Spleen (tissue), 11 donors: ENCODE measurements around the gene PNMA1. TPM values are rescaled to one million over a fixed set of nuclear protein-coding genes. Genes with fewer than 3 reads are reported as not detected.

Experiments used
- DNase-seq: peaks from one replicate; pipeline ENCODE4 v3.0.0-alpha.2; 2020
- H3K27ac ChIP-seq, 8 donors: fragments of 200-600 bp; sonication (generic) in 7 of 8; 1 replicate in 4 of 8; 2 replicates in 4 of 8; pipeline versions ENCODE4 v1.5.0 to v1.8.0; 2016 to 2021; ENCODE audit warnings: inconsistent platforms in 4 of 8, mild to moderate bottlenecking in 4 of 8, moderate library complexity in 1 of 8
- H3K27me3 ChIP-seq, 7 donors: fragments of 200-600 bp; sonication (generic) in 6 of 7; replicated peaks in 1 of 7; 1 replicate in 4 of 7; 2 replicates in 3 of 7; pipeline versions ENCODE4 v1.5.0 to v1.8.0; 2016 to 2021; ENCODE audit warnings: inconsistent platforms in 3 of 7, mild to moderate bottlenecking in 1 of 7
- H3K36me3 ChIP-seq, 6 donors: fragments of 200-600 bp; sonication (generic) in 5 of 6; 1 replicate in 4 of 6; 2 replicates in 2 of 6; pipeline versions ENCODE4 v1.5.0 to v1.8.0; 2016 to 2021; ENCODE audit warnings: inconsistent platforms in 2 of 6
- H3K4me1 ChIP-seq, 6 donors: fragments of 200-600 bp; sonication (generic) in 5 of 6; 1 replicate in 3 of 6; 2 replicates in 3 of 6; pipeline versions ENCODE4 v1.5.0 to v1.8.0; 2016 to 2021; ENCODE audit warnings: inconsistent platforms in 3 of 6
- H3K4me3 ChIP-seq, 8 donors: fragments of 200-600 bp; sonication (generic) in 7 of 8; 1 replicate in 4 of 8; 2 replicates in 4 of 8; pipeline versions ENCODE4 v1.5.0 to v1.8.0; 2016 to 2021; ENCODE audit warnings: inconsistent platforms in 4 of 8, mild to moderate bottlenecking in 4 of 8, moderate library complexity in 2 of 8
- H3K9me3 ChIP-seq, 8 donors: fragments of 200-600 bp; sonication (generic) in 7 of 8; 1 replicate in 4 of 8; 2 replicates in 4 of 8; pipeline versions ENCODE4 v1.5.0 to v1.8.0; 2016 to 2021; ENCODE audit warnings: inconsistent platforms in 4 of 8
- CTCF ChIP-seq, 11 experiments: fragments of 200-600 bp in 7 of 11; fragments of 450-650 bp in 4 of 11; sonication (generic) in 4 of 11; IDR thresholded peaks in 8 of 11; conservative IDR thresholded peaks in 3 of 11; 1 replicate in 7 of 11; 2 replicates in 4 of 11; pipeline versions ENCODE4 v1.4.0 to v1.8.0; 2016 to 2021; ENCODE audit warnings: antibody characterized with exemption in 11 of 11, inconsistent platforms in 4 of 11, mild to moderate bottlenecking in 1 of 11
- POLR2A ChIP-seq, 3 donors: fragments of 450-650 bp; IDR thresholded peaks; one replicate each; pipeline ENCODE4 v1.5.1; 2017; ENCODE audit warnings: antibody characterized with exemption in 3 of 3, mild to moderate bottlenecking in 1 of 3
- POLR2AphosphoS5 ChIP-seq, 3 donors: sonication (generic); formaldehyde crosslinking; IDR thresholded peaks; one replicate each; pipeline ENCODE4 v1.5.1; 2017; ENCODE audit warnings: antibody characterized with exemption in 3 of 3
- WGBS, 5 donors: extraction: QIAGEN DNeasy Blood & Tissue Kit in 3 of 5; methylation state at CpG; one replicate each; pipeline versions ENCODE4 v1.1.5 to v1.1.7; 2013 to 2018; 5-methylcytosine and 5-hydroxymethylcytosine counted together
- intact Hi-C: fragments of 100-400 bp; cut with DNase I; formaldehyde crosslinking; loops from one replicate; pipeline ENCODE4 v1.15.0; 2023; ENCODE audit warnings: low total_unique reads
- polyA plus RNA-seq, 3 donors: library from polyadenylated mRNA; stranded (reverse); fragments of 200-250 nt; gene quantifications; one replicate each; pipeline ENCODE4 v1.2.1, GENCODE V29; 2013
- total RNA-seq, 7 donors: library from RNA; depleted of rRNA in 3 of 7; stranded (reverse); fragments of >200 nt in 3 of 7; fragmentation: NEBNext Ultra II Directional in 4 of 7; extraction: Animal tissue kit (Norgen Biotek cat#: 25700) in 4 of 7; gene quantifications; one replicate each; pipeline versions ENCODE4 v1.1.0 to v1.2.1, GENCODE V29; 2016 to 2021
- donor health status: healthy with polysubstance abuse.
- donor health status: DM: no; HTN: no; CAD: no; lungs with moderate emphysema.
- donor health status: DM: no; HTN: no; CAD: no.
- donor health status: Bipolar disorder and iron deficiency.
- donor health status: healthy.
- donor health status: DM: no; HTN: no; CAD: no.
- donor health status: DM: yes; HTN: yes; CAD: no.

Gene PNMA1
- total and polyA plus RNA-seq, 10 donors, result 13.1 to 31.8 (median 22.2) TPM

DNA sequence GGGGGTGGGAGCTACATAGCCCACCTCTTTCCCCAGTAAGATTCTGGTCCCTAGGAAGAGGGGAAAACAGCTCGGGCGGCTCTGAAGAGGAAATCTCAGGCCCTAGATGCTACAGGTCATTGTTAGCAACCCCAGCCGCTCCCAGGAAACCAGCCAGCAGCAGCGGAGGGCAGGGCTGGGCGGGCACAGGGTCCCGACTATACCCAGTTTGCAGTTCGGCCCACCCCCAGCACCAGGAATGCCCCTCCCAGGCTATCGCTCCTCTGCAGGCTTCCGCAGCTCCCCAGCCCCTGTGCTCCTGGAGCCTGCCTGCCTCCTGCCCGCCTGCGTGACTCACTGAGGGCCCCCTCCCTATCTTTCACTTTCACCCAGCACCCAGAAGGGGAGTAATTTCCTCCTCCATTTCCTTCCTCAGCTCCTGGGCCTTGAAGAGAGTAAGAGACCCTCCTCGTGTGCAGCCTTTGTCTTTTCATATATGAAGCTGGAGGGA, 27.2 kb upstream of the PNMA1 start:
- intact Hi-C loops, result no loop called here
- 0 to 2% (median 0%) methylated on average over 9 to 12 of the region's 12 CpGs for WGBS, 5 donors
- Histone ChIP-seq H3K4me3 (peak overlapping the region in 7 of 8 donors; percentile 7 to 64 (median 24)), H3K27ac (peak overlapping the region; percentile 30 to 97 (median 84)), H3K9me3 (no peaks in the 10 kb centered on the region), H3K4me1 (peaks cover 70 to 85% (median 81%) of the 10 kb centered on the region in 6 donors), H3K27me3 (no peaks in the 10 kb centered on the region), H3K36me3 (peaks cover 0 to 42% (median 34%) of the 10 kb centered on the region in 6 donors)
- peak; percentile 90 for DNase-seq
- peak in 2 of 11 experiments; percentile 15 to 16 for TF ChIP-seq CTCF (IDR thresholded peaks at IDR 0.05 in 8 of 11, conservative IDR thresholded peaks at IDR 0.05 in 3 of 11)
- TF ChIP-seq POLR2AphosphoS5 (IDR thresholded peaks at IDR 0.05), result peak; percentile 85 to 90 (median 90)
- TF ChIP-seq POLR2A (IDR thresholded peaks at IDR 0.05), result no peak

DNA sequence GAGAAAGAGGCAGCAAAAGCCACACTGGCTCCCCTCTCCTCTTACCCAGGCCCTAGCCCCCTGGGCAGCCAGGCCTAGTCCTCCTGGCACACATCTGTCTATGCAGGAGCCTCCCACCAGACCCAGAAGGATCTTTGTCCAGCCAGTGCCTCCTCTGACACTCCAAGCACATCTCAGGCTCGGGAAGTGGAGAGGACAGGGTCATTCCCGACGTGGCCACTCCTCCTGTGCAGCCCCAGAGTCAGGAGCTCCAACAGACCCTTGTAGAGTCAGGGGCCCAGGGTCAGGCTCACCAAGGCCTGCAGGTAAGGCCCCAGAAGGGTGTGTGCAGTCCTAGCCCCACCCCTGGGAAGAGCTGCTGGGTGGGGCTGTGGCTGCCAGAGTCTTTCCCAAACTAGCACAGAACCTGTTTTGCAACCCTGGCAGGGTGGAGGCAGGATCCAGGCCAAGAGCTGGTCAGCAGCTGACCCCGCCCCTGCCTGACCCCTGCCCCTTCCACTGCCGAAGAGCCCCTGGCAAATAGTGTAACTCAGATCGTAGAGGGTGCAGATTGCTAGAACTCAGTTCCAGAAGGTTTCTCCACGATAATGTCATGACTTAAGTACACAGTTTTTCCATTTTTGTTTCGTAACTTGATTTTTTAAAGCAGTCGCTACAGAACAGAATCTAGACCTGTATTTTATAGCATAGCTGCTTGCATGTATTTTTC, 26.6 kb upstream of the PNMA1 start:
- Histone ChIP-seq H3K36me3 (peaks cover 0 to 48% (median 40%) of the 10 kb centered on the region in 6 donors), H3K4me1 (peaks cover 64 to 78% (median 74%) of the 10 kb centered on the region in 6 donors), H3K9me3 (no peaks in the 10 kb centered on the region), H3K27me3 (no peaks in the 10 kb centered on the region), H3K27ac (peak overlapping the region; percentile 30 to 97 (median 84)), H3K4me3 (peak overlapping the region in 7 of 8 donors; percentile 5 to 64 (median 24))
- intact Hi-C loops, result no loop called here
- WGBS, 5 donors, result 21 to 46% (median 26%) methylated on average over 5 to 9 of the region's 9 CpGs
- TF ChIP-seq POLR2A (IDR thresholded peaks at IDR 0.05), result no peak
- TF ChIP-seq POLR2AphosphoS5 (IDR thresholded peaks at IDR 0.05), result peak in 2 of 3 donors; percentile 39 to 56
- no peak for TF ChIP-seq CTCF (IDR thresholded peaks at IDR 0.05 in 8 of 11, conservative IDR thresholded peaks at IDR 0.05 in 3 of 11)
- peak; percentile 80 for DNase-seq

DNA sequence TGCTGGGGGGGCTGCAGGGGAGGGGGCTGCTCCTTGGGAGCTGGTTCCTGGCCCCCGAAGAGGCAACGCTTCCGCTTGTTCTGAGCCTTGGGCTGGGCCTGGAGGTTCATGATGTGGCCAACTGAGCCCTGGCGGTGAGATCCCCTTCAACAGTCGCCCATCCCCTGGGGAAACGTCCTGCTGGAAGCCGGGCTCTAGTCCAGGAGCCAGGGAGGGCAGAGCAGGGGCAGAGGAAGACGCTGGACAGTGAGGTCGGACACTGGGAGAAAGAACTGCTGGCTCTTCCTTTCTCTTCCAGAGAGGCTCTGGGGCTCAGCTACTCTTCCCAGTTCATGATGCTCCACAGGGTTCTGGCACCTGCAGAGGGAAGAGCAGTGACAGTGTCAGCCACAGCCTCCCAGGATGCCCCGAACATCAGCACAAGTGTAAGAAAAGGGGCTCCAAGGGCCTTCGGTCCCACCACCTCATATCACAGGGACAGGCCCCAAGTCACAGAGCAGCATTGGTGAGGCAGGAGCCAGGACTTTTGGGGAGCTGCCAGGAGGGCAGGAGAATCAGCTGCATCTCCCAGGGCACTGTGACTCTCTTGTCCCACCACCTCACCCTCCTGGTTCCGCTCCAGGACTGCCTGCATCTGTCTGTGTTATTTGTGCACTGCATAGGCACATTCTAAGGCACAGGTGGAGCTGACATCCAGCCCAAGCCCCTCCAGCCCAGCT, 25.9 kb upstream of the PNMA1 start:
- no peak overlapping the region for H3K4me3 ChIP-seq

More for the DNA sequence above, 25.9 kb upstream of the PNMA1 start:
- peak; percentile 70 for DNase-seq
- peaks cover 57 to 77% (median 67%) of the 10 kb centered on the region in 6 donors for H3K4me1 ChIP-seq
- H3K27ac ChIP-seq, result peak overlapping the region; percentile 30 to 97 (median 84)
- WGBS, 5 donors, result 68 to 85% (median 72%) methylated on average over 9 to 12 of the region's 12 CpGs
- no peaks in the 10 kb centered on the region for H3K9me3 ChIP-seq
- TF ChIP-seq POLR2AphosphoS5 (IDR thresholded peaks at IDR 0.05) (no peak), POLR2A (IDR thresholded peaks at IDR 0.05) (no peak), CTCF (IDR thresholded peaks at IDR 0.05 in 8 of 11, conservative IDR thresholded peaks at IDR 0.05 in 3 of 11) (no peak)
- intact Hi-C loops, result loop anchor here (10.0 kb wide), 1 partner anchor 45 kb away; no protein-coding TSS in a partner anchor
- peaks cover 0 to 55% (median 44%) of the 10 kb centered on the region in 6 donors for H3K36me3 ChIP-seq
- H3K27me3 ChIP-seq, result no peaks in the 10 kb centered on the region
